Upper lobe of left lung (tissue), 6 donors: Measurements from ENCODE around the gene TOPAZ1. TPM values are rescaled to one million over a fixed set of nuclear protein-coding genes. Genes with fewer than 3 reads are reported as not detected.

Source experiments
- ATAC-seq, 2 donors: fragments of 200-7000 bp; cut with Tn5 transposase; one replicate each; pipeline ENCODE4 v1.9.1; 2022; ENCODE audit warnings: mild to moderate bottlenecking in 2 of 2, moderate library complexity in 2 of 2; ENCODE audit not compliant: low FRiP score in 2 of 2
- DNase-seq, 2 donors: peaks; one replicate each; pipeline ENCODE4 v3.0.0-alpha.2; 2019 to 2020
- H3K27ac ChIP-seq, 4 donors: fragments of 200-600 bp; sonication (generic); one replicate each; pipeline ENCODE4 v1.5.1; 2016 to 2019
- H3K27me3 ChIP-seq, 4 donors: fragments of 200-600 bp; sonication (generic); one replicate each; pipeline ENCODE4 v1.5.1; 2017 to 2019
- H3K36me3 ChIP-seq, 4 donors: fragments of 200-600 bp; sonication (generic); one replicate each; pipeline ENCODE4 v1.5.1; 2016 to 2019
- H3K4me1 ChIP-seq, 4 donors: fragments of 200-600 bp; sonication (generic); one replicate each; pipeline ENCODE4 v1.5.1; 2018 to 2019
- H3K4me3 ChIP-seq, 4 donors: fragments of 200-600 bp; sonication (generic); one replicate each; pipeline ENCODE4 v1.5.1; 2017 to 2019; ENCODE audit warnings: mild to moderate bottlenecking in 2 of 4, moderate library complexity in 1 of 4
- H3K9me3 ChIP-seq, 4 donors: fragments of 200-600 bp; sonication (generic); one replicate each; pipeline ENCODE4 v1.5.1; 2018 to 2019
- EP300 ChIP-seq, 4 donors: sonication (generic); formaldehyde crosslinking; IDR thresholded peaks; one replicate each; pipeline ENCODE4 v1.5.1; 2017; ENCODE audit warnings: antibody characterized with exemption in 4 of 4, control low read depth in 2 of 4
- POLR2A ChIP-seq, 4 donors: fragments of 450-650 bp; IDR thresholded peaks; one replicate each; pipeline ENCODE4 v1.5.1; 2016 to 2017; ENCODE audit warnings: antibody characterized with exemption in 4 of 4, mild to moderate bottlenecking in 2 of 4
- POLR2AphosphoS5 ChIP-seq, 2 donors: sonication (generic); formaldehyde crosslinking; IDR thresholded peaks; one replicate each; pipeline ENCODE4 v1.5.1; 2017; ENCODE audit warnings: antibody characterized with exemption in 2 of 2
- WGBS, 2 donors: methylation state at CpG; one replicate each; pipeline ENCODE4 v1.1.5; 2017 to 2018; 5-methylcytosine and 5-hydroxymethylcytosine counted together
- total RNA-seq, 6 donors: library from RNA; depleted of rRNA in 4 of 6; stranded (reverse); fragments of >200 nt in 4 of 6; gene quantifications; one replicate each; pipeline versions ENCODE4 v1.1.0 to v1.2.1, GENCODE V29; 2016 to 2021
- TF ChIP-seq, protein P1 (sequence below), 6 experiments: fragments of 450-650 bp in 4 of 6; fragments of 200-600 bp in 2 of 6; sonication (generic) in 2 of 6; IDR thresholded peaks; one replicate each; pipeline ENCODE4 v1.5.1; 2016 to 2019; ENCODE audit warnings: antibody characterized with exemption in 6 of 6
- donor health status: DM: no; HTN: no; CAD: no; lungs with moderate emphysema.
- donor health status: DM: no; HTN: yes; CAD: no; lungs with severe emphysema.

Gene TOPAZ1
- total RNA-seq, 6 donors from 2014 or later: not detected

DNA sequence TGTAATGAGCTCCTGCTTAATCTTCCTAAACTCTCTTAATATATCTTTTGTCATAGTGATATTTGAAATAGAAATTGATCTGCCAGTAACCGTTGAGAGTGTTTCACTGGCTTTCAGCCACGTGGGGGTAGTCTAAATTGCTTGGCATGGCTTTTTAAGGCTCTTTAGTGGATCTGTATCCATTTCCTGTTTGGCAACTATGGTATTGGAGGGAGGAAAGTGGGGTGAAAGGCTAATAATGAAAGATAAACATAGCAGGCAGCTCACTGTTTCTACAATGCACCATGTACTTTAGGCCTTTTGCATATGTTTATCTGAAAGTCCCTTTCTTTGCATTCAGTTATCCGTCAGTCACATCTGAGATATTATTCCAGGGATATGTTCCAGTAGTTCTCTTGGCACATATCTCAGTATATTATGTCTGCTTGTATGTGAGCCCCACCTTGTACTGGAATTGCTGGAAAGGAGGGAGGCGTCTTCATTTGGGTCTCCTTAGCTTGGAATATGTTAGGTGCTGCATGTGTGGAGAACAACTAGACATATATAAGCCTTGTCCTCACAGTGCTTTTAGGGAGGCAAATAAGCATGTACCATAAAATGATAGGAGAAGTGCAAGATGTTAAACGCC lies 10.8 kb downstream of the TOPAZ1 start:
- peaks cover 0 to 12% (median 8%) of the 10 kb centered on the region in 4 donors for H3K9me3 ChIP-seq
- H3K27ac ChIP-seq: no peak overlapping the region
- DNase-seq: no peak
- H3K27me3 ChIP-seq: no peaks in the 10 kb centered on the region
- no peak for ATAC-seq
- WGBS, 2 donors: 47 to 48% methylated on average over 5 of the region's 5 CpGs
- no peak overlapping the region for H3K4me3 ChIP-seq
- H3K4me1 ChIP-seq: peaks cover 0 to 9% (median 2%) of the 10 kb centered on the region in 4 donors
- H3K36me3 ChIP-seq: no peaks in the 10 kb centered on the region
- TF ChIP-seq POLR2AphosphoS5 (IDR thresholded peaks at IDR 0.05) (no peak), EP300 (IDR thresholded peaks at IDR 0.05) (no peak), POLR2A (IDR thresholded peaks at IDR 0.05) (no peak)
- TF ChIP-seq, protein P1, sequence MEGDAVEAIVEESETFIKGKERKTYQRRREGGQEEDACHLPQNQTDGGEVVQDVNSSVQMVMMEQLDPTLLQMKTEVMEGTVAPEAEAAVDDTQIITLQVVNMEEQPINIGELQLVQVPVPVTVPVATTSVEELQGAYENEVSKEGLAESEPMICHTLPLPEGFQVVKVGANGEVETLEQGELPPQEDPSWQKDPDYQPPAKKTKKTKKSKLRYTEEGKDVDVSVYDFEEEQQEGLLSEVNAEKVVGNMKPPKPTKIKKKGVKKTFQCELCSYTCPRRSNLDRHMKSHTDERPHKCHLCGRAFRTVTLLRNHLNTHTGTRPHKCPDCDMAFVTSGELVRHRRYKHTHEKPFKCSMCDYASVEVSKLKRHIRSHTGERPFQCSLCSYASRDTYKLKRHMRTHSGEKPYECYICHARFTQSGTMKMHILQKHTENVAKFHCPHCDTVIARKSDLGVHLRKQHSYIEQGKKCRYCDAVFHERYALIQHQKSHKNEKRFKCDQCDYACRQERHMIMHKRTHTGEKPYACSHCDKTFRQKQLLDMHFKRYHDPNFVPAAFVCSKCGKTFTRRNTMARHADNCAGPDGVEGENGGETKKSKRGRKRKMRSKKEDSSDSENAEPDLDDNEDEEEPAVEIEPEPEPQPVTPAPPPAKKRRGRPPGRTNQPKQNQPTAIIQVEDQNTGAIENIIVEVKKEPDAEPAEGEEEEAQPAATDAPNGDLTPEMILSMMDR (IDR thresholded peaks at IDR 0.05): no peak

DNA sequence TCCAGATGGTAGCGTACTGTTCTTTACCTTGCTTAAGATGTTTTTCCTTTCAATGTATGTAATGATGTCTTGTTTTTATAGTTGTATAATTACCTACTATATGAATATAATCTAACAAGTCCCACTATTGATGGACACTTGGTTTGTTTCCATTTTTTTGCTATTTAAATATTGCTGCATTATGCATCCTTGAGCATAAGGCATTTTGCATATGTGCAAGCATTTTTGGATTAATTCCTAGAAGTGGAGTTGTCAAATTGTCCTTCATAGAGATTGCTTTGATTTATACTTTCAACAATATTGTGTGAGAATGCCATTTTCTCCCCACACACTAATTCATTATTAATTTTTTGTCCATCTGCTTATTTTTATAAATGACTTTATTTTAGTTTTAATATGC lies 17.7 kb downstream of the TOPAZ1 start:
- TF ChIP-seq EP300 (IDR thresholded peaks at IDR 0.05): no peak
- TF ChIP-seq, protein P1 (IDR thresholded peaks at IDR 0.05): no peak
- TF ChIP-seq POLR2A (IDR thresholded peaks at IDR 0.05): no peak
- TF ChIP-seq POLR2AphosphoS5 (IDR thresholded peaks at IDR 0.05): no peak
- DNase-seq (no peak), ATAC-seq (no peak)
- Histone ChIP-seq H3K36me3 (no peaks in the 10 kb centered on the region), H3K4me1 (no peaks in the 10 kb centered on the region), H3K27ac (no peak overlapping the region), H3K4me3 (no peak overlapping the region), H3K9me3 (no peaks in the 10 kb centered on the region), H3K27me3 (no peaks in the 10 kb centered on the region)
- 97 to 100% methylated on average over 1 of the region's 1 CpG for WGBS, 2 donors

GRCh38 chr3:44264146-44264545 lies 22.5 kb downstream of the TOPAZ1 start:
- Histone ChIP-seq H3K9me3 (no peaks in the 10 kb centered on the region), H3K4me3 (no peak overlapping the region), H3K4me1 (no peaks in the 10 kb centered on the region), H3K27me3 (no peaks in the 10 kb centered on the region), H3K27ac (no peak overlapping the region), H3K36me3 (no peaks in the 10 kb centered on the region)
- WGBS, 2 donors: 72 to 81% methylated on average over 1 of the region's 1 CpG
- TF ChIP-seq EP300 (IDR thresholded peaks at IDR 0.05): no peak
- no peak for TF ChIP-seq POLR2A (IDR thresholded peaks at IDR 0.05)
- no peak for TF ChIP-seq POLR2AphosphoS5 (IDR thresholded peaks at IDR 0.05)
- TF ChIP-seq, protein P1 (IDR thresholded peaks at IDR 0.05): no peak
- ATAC-seq (no peak), DNase-seq (no peak)

DNA sequence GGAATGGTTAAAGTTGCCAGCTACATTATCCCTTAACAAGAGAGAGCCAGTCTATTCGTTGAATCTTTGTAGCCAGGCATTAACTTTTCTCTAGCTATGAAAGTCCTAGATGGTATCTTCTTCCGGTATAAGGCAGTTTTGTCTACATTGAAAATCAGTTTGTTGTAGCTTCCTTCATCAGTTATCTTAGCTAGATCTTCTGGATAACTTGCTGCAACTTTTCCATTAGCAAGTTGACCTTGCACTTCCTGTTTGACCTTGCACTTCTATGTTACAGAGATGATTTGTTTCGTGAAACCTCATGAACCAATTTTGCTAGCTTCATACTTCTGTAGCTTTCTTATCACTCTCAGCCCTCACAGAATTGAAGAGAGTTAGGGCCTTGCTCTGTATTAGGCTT lies 24.1 kb downstream of the TOPAZ1 start:
- Histone ChIP-seq H3K9me3 (no peaks in the 10 kb centered on the region), H3K4me3 (no peak overlapping the region), H3K36me3 (no peaks in the 10 kb centered on the region), H3K27me3 (no peaks in the 10 kb centered on the region), H3K27ac (peak overlapping the region in 1 of 4 donors; percentile 27), H3K4me1 (no peaks in the 10 kb centered on the region)
- ATAC-seq: no peak
- 71 to 73% methylated on average over 3 of the region's 3 CpGs for WGBS, 2 donors
- no peak for DNase-seq
- TF ChIP-seq EP300 (IDR thresholded peaks at IDR 0.05): no peak
- no peak for TF ChIP-seq POLR2AphosphoS5 (IDR thresholded peaks at IDR 0.05)
- TF ChIP-seq POLR2A (IDR thresholded peaks at IDR 0.05): no peak
- TF ChIP-seq, protein P1 (IDR thresholded peaks at IDR 0.05): no peak

GRCh38 chr3:44272191-44272590 lies 30.5 kb downstream of the TOPAZ1 start:
- H3K4me3 ChIP-seq: no peak overlapping the region
- DNase-seq: no peak
- H3K27me3 ChIP-seq: no peaks in the 10 kb centered on the region
- ATAC-seq: no peak
- H3K27ac ChIP-seq: no peak overlapping the region
- H3K4me1 ChIP-seq: no peaks in the 10 kb centered on the region
- TF ChIP-seq POLR2AphosphoS5 (IDR thresholded peaks at IDR 0.05) (no peak), POLR2A (IDR thresholded peaks at IDR 0.05) (no peak), EP300 (IDR thresholded peaks at IDR 0.05) (no peak)
- TF ChIP-seq, protein P1 (IDR thresholded peaks at IDR 0.05): no peak
- H3K9me3 ChIP-seq: peaks cover 0 to 3% (median 0%) of the 10 kb centered on the region in 4 donors
- H3K36me3 ChIP-seq: no peaks in the 10 kb centered on the region
- WGBS, 2 donors: 82 to 85% methylated on average over 2 of the region's 2 CpGs
